H1 (cell line): ENCODE data around the gene KCNT1. TPM values are rescaled to one million over a fixed set of nuclear protein-coding genes. Genes with fewer than 3 reads are reported as not detected.

ENCODE experiments used
- CTCF ChIA-PET: fragments of 300-600 bp; sonication (Branson Sonifier 250); formaldehyde crosslinking; loops from one replicate; lab custom pipeline; 2021; ENCODE audit not compliant: partially characterized antibody; lab: Charles Lee
- POLR2A ChIA-PET: fragments of 300-600 bp; sonication (Branson Sonifier 250); formaldehyde crosslinking; loops from one replicate; lab custom pipeline; 2021; ENCODE audit warnings: inconsistent platforms; ENCODE audit not compliant: partially characterized antibody; lab: Charles Lee
- DNase-seq, 2 experiments: peaks; one replicate each; pipeline versions ENCODE4 v3.0.0 to v3.0.0-alpha.2; 2010 to 2022; ENCODE audit warnings: low spot score in 2 of 2, low read depth in 1 of 2, mixed read lengths in 1 of 2
- FAIRE-seq: peaks from 2 replicates; lab custom pipeline; 2011; peaks lifted over from hg19 to GRCh38; lab: Jason Lieb, UNC
- H2AFZ ChIP-seq: 2 replicates; pipeline ENCODE4 v1.8.1; 2012; ENCODE audit warnings: low read length, inconsistent platforms
- H2AK5ac ChIP-seq: 2 replicates; pipeline ENCODE4 v1.6.1; 2013; ENCODE audit warnings: low read depth, low read length
- H2BK120ac ChIP-seq: replicated peaks from 2 replicates; pipeline ENCODE3; 2013; ENCODE audit warnings: low read depth, low read length, inconsistent platforms
- H2BK12ac ChIP-seq: 2 replicates; pipeline ENCODE4 v1.6.1; 2013; ENCODE audit warnings: low read depth, low read length
- H2BK15ac ChIP-seq: 2 replicates; pipeline ENCODE4 v1.6.1; 2013; ENCODE audit warnings: low read length
- H2BK20ac ChIP-seq: 2 replicates; pipeline ENCODE4 v1.6.1; 2013; ENCODE audit warnings: low read length
- H2BK5ac ChIP-seq: 2 replicates; pipeline ENCODE4 v1.6.1; 2013; ENCODE audit warnings: low read depth, low read length
- H3K14ac ChIP-seq: 2 replicates; pipeline ENCODE4 v1.6.1; 2013; ENCODE audit warnings: inconsistent platforms; ENCODE audit not compliant: insufficient read length
- H3K18ac ChIP-seq: 2 replicates; pipeline ENCODE4 v1.6.1; 2013; ENCODE audit warnings: low read length; ENCODE audit errors: extremely low read depth
- H3K23ac ChIP-seq: 2 replicates; pipeline ENCODE4 v1.6.1; 2013; ENCODE audit warnings: inconsistent platforms; ENCODE audit not compliant: insufficient read length
- H3K23me2 ChIP-seq: 2 replicates; pipeline ENCODE4 v1.6.1; 2013; ENCODE audit warnings: low read depth, low read length
- H3K27ac ChIP-seq: 2 replicates; pipeline ENCODE4 v1.6.1; 2011; ENCODE audit warnings: low read depth, low read length, inconsistent platforms
- H3K27me3 ChIP-seq, 4 experiments: replicated peaks in 1 of 4; 1 replicate in 1 of 4; 2 replicates in 3 of 4; pipeline versions ENCODE4 v1.6.1 to v1.8.1; 2011 to 2013; ENCODE audit warnings: low read length in 3 of 4, mild to moderate bottlenecking in 3 of 4, inconsistent platforms in 2 of 4, mixed read lengths in 2 of 4, moderate library complexity in 1 of 4; ENCODE audit not compliant: control insufficient read depth in 3 of 4, insufficient read depth in 3 of 4; ENCODE audit errors: extremely low read depth in 1 of 4
- H3K36me3 ChIP-seq, 4 experiments: 2 replicates each; pipeline versions ENCODE4 v1.6.1 to v1.8.1; 2011 to 2013; ENCODE audit warnings: mild to moderate bottlenecking in 4 of 4, low read length in 3 of 4, moderate library complexity in 2 of 4, control low read depth in 1 of 4, inconsistent platforms in 1 of 4; ENCODE audit not compliant: insufficient read depth in 4 of 4, control insufficient read depth in 2 of 4
- H3K4ac ChIP-seq: replicated peaks from 2 replicates; pipeline ENCODE3; 2013; ENCODE audit warnings: low read length, low read depth, mixed read lengths, inconsistent platforms; ENCODE audit not compliant: insufficient read length
- H3K4me1 ChIP-seq, 4 experiments: replicated peaks in 1 of 4; 1 replicate in 1 of 4; 2 replicates in 3 of 4; pipeline versions ENCODE4 v1.6.1 to v1.8.1; 2011 to 2013; ENCODE audit warnings: low read length in 3 of 4, inconsistent platforms in 2 of 4, mixed read lengths in 1 of 4; ENCODE audit not compliant: insufficient read depth in 4 of 4, control insufficient read depth in 3 of 4
- H3K4me2 ChIP-seq, 2 experiments: 2 replicates each; pipeline versions ENCODE4 v1.6.1 to v1.8.1; 2011 to 2013; ENCODE audit warnings: low read depth in 2 of 2, low read length in 2 of 2, control low read depth in 1 of 2, inconsistent platforms in 1 of 2, mild to moderate bottlenecking in 1 of 2; ENCODE audit not compliant: insufficient read depth in 1 of 2
- H3K4me3 ChIP-seq, 4 experiments: fragments of 200-600, 300-600 bp in 1 of 4; sonication (generic), shearing (Covaris generic), sonication (Bioruptor Twin) in 1 of 4; 2 replicates each; pipeline versions ENCODE4 v1.5.1 to v1.8.1; 2011 to 2016; ENCODE audit warnings: low read length in 4 of 4, low read depth in 3 of 4, control low read depth in 2 of 4, inconsistent platforms in 2 of 4, mild to moderate bottlenecking in 2 of 4, mixed read lengths in 1 of 4, moderate library complexity in 1 of 4; ENCODE audit not compliant: insufficient read depth in 2 of 4; ENCODE audit errors: extremely low read depth in 1 of 4
- H3K56ac ChIP-seq: replicated peaks from 2 replicates; pipeline ENCODE3; 2013; ENCODE audit warnings: low read depth, mild to moderate bottlenecking, mixed read lengths, low read length, inconsistent platforms; ENCODE audit not compliant: insufficient read length
- H3K79me1 ChIP-seq: 2 replicates; pipeline ENCODE4 v1.6.1; 2013; ENCODE audit warnings: low read depth, low read length, control low read depth
- H3K79me2 ChIP-seq, 2 experiments: 2 replicates each; pipeline versions ENCODE4 v1.6.1 to v1.8.1; 2012 to 2013; ENCODE audit warnings: low read length in 2 of 2, mild to moderate bottlenecking in 2 of 2, inconsistent platforms in 1 of 2; ENCODE audit not compliant: insufficient read depth in 2 of 2, control insufficient read depth in 1 of 2
- H3K9ac ChIP-seq, 4 experiments: replicated peaks in 1 of 4; 1 replicate in 1 of 4; 2 replicates in 3 of 4; pipeline versions ENCODE4 v1.6.1 to v1.8.1; 2011 to 2013; ENCODE audit warnings: low read depth in 3 of 4, low read length in 3 of 4, control low read depth in 2 of 4, mild to moderate bottlenecking in 2 of 4, moderate library complexity in 2 of 4, inconsistent platforms in 1 of 4; ENCODE audit errors: extremely low read depth in 1 of 4
- H3K9me3 ChIP-seq, 2 experiments: 2 replicates each; pipeline versions ENCODE4 v1.6.1 to v1.8.1; 2012 to 2013; ENCODE audit warnings: mild to moderate bottlenecking in 2 of 2, moderate library complexity in 2 of 2, control low read depth in 1 of 2, inconsistent platforms in 1 of 2, low read depth in 1 of 2, low read length in 1 of 2, mixed read lengths in 1 of 2; ENCODE audit not compliant: insufficient read depth in 2 of 2
- H4K20me1 ChIP-seq, 2 experiments: replicated peaks in 1 of 2; 2 replicates each; pipeline versions ENCODE3 to v1.8.1; 2011 to 2013; ENCODE audit warnings: inconsistent platforms in 2 of 2, low read length in 2 of 2, mild to moderate bottlenecking in 1 of 2; ENCODE audit not compliant: insufficient read depth in 2 of 2, control insufficient read depth in 1 of 2
- H4K5ac ChIP-seq: 2 replicates; pipeline ENCODE4 v1.6.1; 2013; ENCODE audit warnings: low read length, low read depth, mixed read lengths, inconsistent platforms; ENCODE audit not compliant: insufficient read length
- H4K8ac ChIP-seq: 2 replicates; pipeline ENCODE4 v1.8.0; 2013; ENCODE audit warnings: mild to moderate bottlenecking, moderate library complexity, low read length, inconsistent platforms; ENCODE audit not compliant: insufficient read depth; ENCODE audit errors: extremely low read depth
- H4K91ac ChIP-seq: replicated peaks from 2 replicates; pipeline ENCODE3; 2013; ENCODE audit warnings: low read length, mixed read lengths, inconsistent platforms; ENCODE audit not compliant: insufficient read length
- CBX8 ChIP-seq: fragments of 300-800, 300-1000 bp; sonication (generic); IDR thresholded peaks from 2 replicates; pipeline ENCODE4 v1.7.1; 2016; ENCODE audit warnings: low read depth, low read length, borderline replicate concordance
- CHD2 ChIP-seq: IDR thresholded peaks from 2 replicates; pipeline ENCODE4 v1.6.1; 2012; ENCODE audit warnings: low read length, improper control_type of control experiment
- CTCF ChIP-seq, 3 experiments: IDR thresholded peaks; 1 replicate in 2 of 3; 2 replicates in 1 of 3; pipeline versions ENCODE4 v1.5.1 to v1.6.1; 2011; ENCODE audit warnings: low read length in 3 of 3, mild to moderate bottlenecking in 3 of 3, inconsistent platforms in 2 of 3, low read depth in 1 of 3, moderate library complexity in 1 of 3; ENCODE audit not compliant: insufficient read depth in 1 of 3; ENCODE audit errors: control extremely low read depth in 1 of 3
- GABPA ChIP-seq: IDR thresholded peaks from 2 replicates; pipeline ENCODE4 v1.6.1; 2011; ENCODE audit warnings: mild to moderate bottlenecking, low read length, moderate library complexity, borderline replicate concordance; ENCODE audit not compliant: insufficient read depth
- GTF2F1 ChIP-seq: IDR thresholded peaks from 2 replicates; pipeline ENCODE4 v1.6.1; 2012; ENCODE audit warnings: low read depth, low read length, improper control_type of control experiment, borderline replicate concordance
- PHF8 ChIP-seq: fragments of 200-600 bp; sonication (generic); conservative IDR thresholded peaks from 2 replicates; pipeline ENCODE4 v1.7.1; 2012; ENCODE audit warnings: low read depth, mild to moderate bottlenecking, inconsistent platforms, low read length, moderate library complexity
- RAD21 ChIP-seq, 2 experiments: IDR thresholded peaks in 1 of 2; conservative IDR thresholded peaks in 1 of 2; 2 replicates each; pipeline ENCODE4 v1.6.1; 2011; ENCODE audit warnings: low read depth in 2 of 2, low read length in 2 of 2, improper control_type of control experiment in 1 of 2, inconsistent platforms in 1 of 2, mild to moderate bottlenecking in 1 of 2, moderate library complexity in 1 of 2
- SIN3A ChIP-seq, 2 experiments: IDR thresholded peaks in 1 of 2; conservative IDR thresholded peaks in 1 of 2; 2 replicates each; pipeline ENCODE4 v1.6.1; 2011 to 2012; ENCODE audit warnings: low read length in 2 of 2, improper control_type of control experiment in 1 of 2, low read depth in 1 of 2, mild to moderate bottlenecking in 1 of 2
- SP4 ChIP-seq: IDR thresholded peaks from 2 replicates; pipeline ENCODE4 v1.6.1; 2012; ENCODE audit warnings: low read length, inconsistent platforms
- WGBS, 2 experiments: shearing (Covaris generic) in 1 of 2; methylation state at CpG; one replicate each; pipeline versions ENCODE4 v1.1.6 to v1.1.7; 2013 to 2015; ENCODE audit warnings: low lambda C conversion rate in 2 of 2, mixed read lengths in 2 of 2, inconsistent platforms in 1 of 2, low coverage in 1 of 2, missing lambda C conversion rate in 1 of 2; ENCODE audit not compliant: insufficient replicate concordance in 2 of 2, insufficient coverage in 1 of 2, insufficient read length in 1 of 2; ENCODE audit errors: extremely low coverage in 1 of 2, missing lambda C conversion rate in 1 of 2; 5-methylcytosine and 5-hydroxymethylcytosine counted together
- polyA plus RNA-seq, 7 experiments: library from polyadenylated mRNA; depleted of rRNA in 3 of 7; stranded (reverse) in 5 of 7; unstranded in 2 of 7; fragments of >200 nt in 5 of 7; fragments of 200-250 nt in 2 of 7; gene quantifications; 1 replicate in 5 of 7; 2 replicates in 1 of 7; 4 replicates in 1 of 7; pipeline versions ENCODE4 v1.2.1 to v1.2.3, GENCODE V29; 2011 to 2013; ENCODE audit warnings: missing spikeins in 2 of 7, mixed read lengths in 2 of 7
- total RNA-seq: library from RNA; stranded (reverse); fragmentation: NEBNext Ultra II Directional; extraction: Animal tissue kit (Norgen Biotek cat#: 25700); gene quantifications from 2 replicates; pipeline ENCODE4 v1.2.1, GENCODE V29; 2021

KCNT1 gene
- total and polyA plus RNA-seq, 2 of the 8 experiments (the other 6 are each of a cell fraction or from before 2014, with no cell fraction given) = 0.13 to 0.20 TPM

GRCh38 chr9:135760465-135760864, 58.5 kb downstream of the KCNT1 start:
- H2BK20ac ChIP-seq = no peak overlapping the region
- ChIA-PET CTCF (interaction anchor here (0.8 kb wide), 1 partner anchor 37 kb away, joined by 3 read pairs; no protein-coding TSS in a partner anchor), POLR2A (interaction anchor here (0.8 kb wide), 1 partner anchor 29 kb away, joined by 3 read pairs; no protein-coding TSS in a partner anchor)
- no peak for DNase-seq
- H3K79me1 ChIP-seq = no peaks in the 10 kb centered on the region
- no peak overlapping the region for H4K5ac ChIP-seq
- no peaks in the 10 kb centered on the region for H3K36me3 ChIP-seq
- WGBS, 2 experiments = 89% methylated on average over 12 of the region's 12 CpGs; no CpG with 5 or more reads in 1 of the 2 experiments
- no peak overlapping the region for H2BK15ac ChIP-seq
- no peak overlapping the region for H3K56ac ChIP-seq
- no peaks in the 10 kb centered on the region for H4K20me1 ChIP-seq
- no peak overlapping the region for H2AFZ ChIP-seq
- no peaks in the 10 kb centered on the region for H3K23me2 ChIP-seq
- H4K8ac ChIP-seq = no peak overlapping the region; the same call in 1 of the 2 replicates
- H3K18ac ChIP-seq = no peak overlapping the region
- H2BK12ac ChIP-seq = no peak overlapping the region
- H3K79me2 ChIP-seq = no peaks in the 10 kb centered on the region
- H3K4me2 ChIP-seq = no peak overlapping the region
- no peak overlapping the region for H3K4me3 ChIP-seq
- H4K91ac ChIP-seq = no peak overlapping the region
- H3K9ac ChIP-seq = no peak overlapping the region
- no peak overlapping the region for H3K14ac ChIP-seq
- no peak overlapping the region for H2BK5ac ChIP-seq
- no peak overlapping the region for H3K23ac ChIP-seq
- H3K9me3 ChIP-seq = peaks cover 2 to 3% of the 10 kb centered on the region in 2 experiments; a peak in 1 of 4 replicates
- H3K4ac ChIP-seq = no peak overlapping the region
- H2AK5ac ChIP-seq = no peak overlapping the region
- no peak overlapping the region for H2BK120ac ChIP-seq
- H3K4me1 ChIP-seq = no peaks in the 10 kb centered on the region
- no peak overlapping the region for H3K27ac ChIP-seq
- no peaks in the 10 kb centered on the region for H3K27me3 ChIP-seq
- FAIRE-seq = no peak
- no peak for TF ChIP-seq PHF8
- no peak for TF ChIP-seq GTF2F1
- TF ChIP-seq RAD21 (IDR thresholded peaks at IDR 0.05 in 1 of 2, conservative IDR thresholded peaks at IDR 0.05 in 1 of 2; ENCODE audit: low read depth in 2 of 2, low read length in 2 of 2) = no peak
- no peak for TF ChIP-seq GABPA
- no peak for TF ChIP-seq SIN3A (conservative IDR thresholded peaks at IDR 0.05 in 1 of 2, IDR thresholded peaks at IDR 0.05 in 1 of 2; ENCODE audit: low read depth in 1 of 2, low read length in 2 of 2)
- TF ChIP-seq CBX8 = no peak
- no peak for TF ChIP-seq CHD2
- TF ChIP-seq CTCF (IDR thresholded peaks at IDR 0.05; ENCODE audit: control extremely low read depth in 1 of 3, insufficient read depth in 1 of 3, low read depth in 1 of 3, low read length in 3 of 3) = no peak
- TF ChIP-seq SP4 = no peak
